ENCODE measurements around the gene PRKCB.

Gene PRKCB

GRCh38 chr16:23947838-23948237 lies 112.1 kb downstream of the PRKCB start:
- no peak for DNase-seq

GRCh38 chr16:23948949-23949411 lies 113.2 kb downstream of the PRKCB start:
- DNase-seq = peak; percentile 57

GRCh38 chr16:23949630-23950290 lies 114.0 kb downstream of the PRKCB start:
- peak; percentile 51 for DNase-seq

GRCh38 chr16:23950291-23950894 lies 114.6 kb downstream of the PRKCB start:
- no peak for DNase-seq

GRCh38 chr16:23950898-23951297 lies 115.1 kb downstream of the PRKCB start:
- peak; percentile 24 for DNase-seq

- DNase-seq = peak; percentile 33
These were observed 116.6 kb downstream of the PRKCB start for GRCh38 chr16:23952128-23952970.

- DNase-seq = no peak
These were observed 117.2 kb downstream of the PRKCB start for GRCh38 chr16:23952971-23953300.

GRCh38 chr16:23953476-23953875 lies 117.7 kb downstream of the PRKCB start:
- no peak for DNase-seq

GRCh38 chr16:23955088-23955487 lies 119.3 kb downstream of the PRKCB start:
- no peak for DNase-seq

DNA sequence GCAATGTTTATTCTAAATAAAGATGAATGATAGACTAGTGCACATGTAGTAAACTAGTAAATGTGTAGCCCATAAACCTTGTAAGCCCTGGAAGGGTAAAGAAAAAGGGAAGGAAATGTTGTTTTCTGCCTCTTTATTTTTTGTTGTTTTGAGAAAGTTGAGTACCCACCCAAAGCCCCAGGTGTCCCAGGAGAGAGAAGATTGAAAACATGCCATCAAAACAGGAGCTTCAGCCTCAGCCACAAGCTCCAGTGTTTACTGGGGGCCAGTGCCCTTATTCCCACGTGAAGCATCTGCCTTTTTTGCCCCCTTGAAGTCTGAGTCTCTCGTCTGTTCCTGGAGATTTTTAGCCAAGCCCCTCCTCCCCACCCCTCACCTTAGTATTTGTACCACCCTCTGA lies 121.5 kb downstream of the PRKCB start:
- no peak for DNase-seq

DNA sequence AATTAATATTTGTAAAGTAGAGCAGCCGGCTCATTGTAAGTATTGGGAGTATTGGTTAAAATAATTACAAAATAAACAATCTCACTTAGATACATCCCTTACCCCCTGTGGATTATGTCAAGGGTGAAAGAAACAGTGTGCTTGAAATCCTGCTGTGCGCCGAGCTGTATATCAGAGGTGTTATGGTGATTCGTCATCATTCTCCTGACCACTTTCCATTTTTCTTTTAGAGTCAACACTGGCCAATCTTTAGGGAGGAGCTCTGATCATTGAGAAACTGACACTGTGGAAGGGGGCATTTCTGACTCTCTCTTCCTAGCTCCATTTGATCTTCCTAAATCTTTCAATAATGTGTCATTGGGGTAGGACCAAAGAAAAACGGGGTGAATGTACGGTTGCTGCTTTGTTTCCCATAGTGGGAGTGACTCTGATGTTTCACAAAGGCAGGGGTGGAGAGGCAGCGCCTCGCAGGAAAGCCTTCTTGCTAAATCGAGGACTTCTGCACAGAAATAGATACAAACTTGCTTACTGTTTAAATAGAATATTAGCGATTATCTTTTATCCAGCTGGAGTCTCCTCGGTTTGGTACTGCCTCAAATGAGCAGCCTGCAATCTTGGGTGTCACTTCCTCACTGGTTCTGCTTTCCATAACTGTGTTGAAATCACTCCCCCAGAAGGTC lies 123.4 kb downstream of the PRKCB start:
- DNase-seq = no peak

GRCh38 chr16:23959752-23960072 lies 123.9 kb downstream of the PRKCB start:
- DNase-seq = no peak

DNA sequence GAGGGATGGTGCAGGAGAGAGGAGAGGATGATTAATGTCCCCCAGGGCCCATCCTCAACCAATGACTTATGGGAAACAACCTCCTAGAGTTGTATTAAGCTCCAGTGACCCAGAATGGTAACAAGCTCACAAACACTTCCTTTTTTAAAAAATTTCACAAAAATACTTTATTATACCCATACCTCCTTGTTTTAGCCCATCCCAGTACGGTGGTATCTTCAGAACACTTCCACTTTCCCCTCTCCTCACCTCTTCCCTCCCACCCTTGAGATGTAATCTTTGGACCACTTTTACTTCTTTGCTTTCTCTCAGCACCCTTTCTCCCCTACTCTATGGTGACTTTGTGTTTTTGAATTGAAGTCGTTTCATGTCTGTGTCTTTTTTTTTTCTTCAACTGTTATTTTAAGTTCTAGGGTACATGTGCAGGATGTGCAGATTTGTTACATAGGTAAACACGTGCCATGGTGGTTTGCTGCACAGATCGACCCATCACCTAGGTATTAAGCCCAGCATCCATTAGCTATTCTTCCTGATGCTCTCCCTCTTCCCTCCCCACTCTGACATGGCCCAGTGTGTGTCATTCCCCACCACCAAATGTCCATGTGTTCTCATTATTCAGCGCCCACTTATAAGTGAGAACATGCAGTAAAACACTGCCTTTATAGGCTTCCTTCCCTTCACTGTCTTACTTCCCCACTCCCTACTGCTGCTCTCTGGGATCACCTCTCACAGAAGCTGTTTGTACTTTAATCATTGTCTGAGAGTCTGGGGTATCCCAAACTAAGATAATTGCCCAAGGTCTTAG lies 124.5 kb downstream of the PRKCB start:
- no peak for DNase-seq

DNA sequence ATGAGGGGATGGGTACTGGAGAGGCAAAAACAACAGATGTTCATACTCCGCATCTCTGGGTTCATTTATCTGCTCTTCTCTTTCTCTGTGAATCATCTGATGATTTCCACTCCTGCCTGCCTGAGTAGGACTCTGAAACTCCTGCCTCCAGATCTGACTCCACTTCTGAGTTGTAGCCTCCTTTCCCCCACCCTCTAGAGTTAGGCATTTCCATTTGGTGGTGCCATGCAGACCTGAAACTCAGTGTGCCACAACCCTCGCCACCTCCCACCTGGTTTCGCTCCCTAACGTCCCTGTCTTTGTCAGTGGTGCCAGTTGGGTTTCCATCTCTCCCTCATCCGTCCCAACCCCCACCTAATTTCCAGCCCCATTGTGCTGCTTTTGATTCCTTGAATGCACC lies 126.2 kb downstream of the PRKCB start:
- peak; percentile 76 for DNase-seq

DNA sequence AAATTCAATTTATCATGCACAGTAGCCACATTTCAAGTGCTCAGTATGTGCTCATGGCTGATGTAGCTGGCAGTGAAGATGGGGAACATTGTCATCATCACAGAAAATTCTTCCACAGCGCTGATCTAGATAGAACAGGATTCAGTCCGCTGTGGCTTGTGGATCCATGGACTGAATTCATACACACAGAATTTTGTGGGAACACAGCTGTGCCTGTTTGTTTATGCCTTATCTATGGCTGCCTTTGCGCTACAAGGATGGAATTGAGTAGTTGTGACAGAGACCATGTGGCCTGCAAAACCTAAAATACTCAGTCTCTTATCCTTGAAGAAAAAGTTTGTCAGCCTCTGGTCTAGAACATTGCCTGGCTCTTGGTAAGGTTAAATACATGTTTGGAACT lies 128.4 kb downstream of the PRKCB start:
- DNase-seq = no peak

DNA sequence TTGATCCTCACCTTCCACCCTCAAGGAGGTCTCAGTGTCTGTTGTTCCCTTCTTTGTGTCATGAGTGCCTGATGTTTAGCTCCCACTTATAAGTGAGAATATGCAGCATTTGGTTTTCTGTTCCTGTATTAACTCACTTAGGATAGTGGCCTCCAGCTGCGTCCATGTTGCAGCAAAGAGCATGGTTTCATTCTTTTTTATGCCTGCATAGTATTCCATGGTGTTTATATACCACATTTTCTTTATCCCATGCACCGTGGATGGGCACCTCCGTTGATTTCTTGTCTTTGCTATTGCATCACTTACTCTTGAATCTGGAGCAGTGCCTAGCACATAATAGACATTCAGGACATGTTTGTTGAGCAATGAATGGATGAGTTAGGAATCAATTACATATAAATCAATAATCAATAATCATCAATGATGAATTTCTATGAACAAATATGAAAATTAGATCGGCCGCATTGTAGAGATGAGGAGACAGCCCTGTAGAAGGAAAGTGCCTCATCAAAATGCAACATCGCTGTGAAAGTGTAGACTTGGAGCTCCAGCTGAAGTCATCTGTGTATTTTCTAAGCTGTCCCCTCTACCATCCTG lies 129.5 kb downstream of the PRKCB start:
- no peak for DNase-seq

GRCh38 chr16:23966597-23967394 lies 131.0 kb downstream of the PRKCB start:
- no peak for DNase-seq

- no peak for DNase-seq
These were observed 132.0 kb downstream of the PRKCB start for GRCh38 chr16:23967775-23968174.

GRCh38 chr16:23968176-23968575 lies 132.4 kb downstream of the PRKCB start:
- no peak for DNase-seq

DNA sequence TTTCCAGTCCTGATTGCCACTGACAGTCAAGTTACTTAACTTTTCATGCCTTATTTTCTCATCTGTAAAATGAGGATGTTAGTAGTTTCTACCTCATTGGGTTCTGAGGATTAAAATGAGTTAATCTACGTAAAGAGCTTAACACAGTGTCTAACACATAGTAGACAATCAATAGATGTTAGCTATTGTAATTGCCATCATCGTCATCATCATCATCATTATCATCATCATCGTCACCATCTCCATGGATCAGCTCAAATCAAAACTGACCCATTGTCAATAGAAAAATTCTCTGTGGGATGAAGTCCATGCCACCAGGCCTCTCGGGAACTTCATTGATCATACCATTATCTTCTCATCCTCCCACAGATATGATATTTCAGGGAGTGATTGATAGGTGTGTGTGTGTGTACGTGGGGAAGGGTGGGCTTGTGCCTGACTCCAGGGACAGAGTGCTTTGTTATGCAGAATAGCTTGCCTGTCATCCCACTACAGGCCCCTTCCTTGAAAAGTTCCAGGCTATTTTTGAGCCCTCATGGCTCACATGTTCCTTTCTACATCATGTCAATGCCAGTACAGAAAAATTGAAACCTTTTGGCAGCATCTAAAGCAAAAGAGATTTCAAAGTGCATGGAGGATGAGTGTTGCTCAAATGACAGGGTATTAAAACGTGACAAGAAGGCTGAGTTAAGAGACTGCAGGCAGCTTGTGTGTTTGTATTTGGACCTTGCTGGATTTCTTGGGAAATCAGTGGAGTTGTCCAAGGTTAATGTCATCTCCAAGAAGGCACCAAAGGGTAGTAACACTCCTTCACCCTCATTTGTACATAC lies 133.9 kb downstream of the PRKCB start:
- no peak for DNase-seq

DNA sequence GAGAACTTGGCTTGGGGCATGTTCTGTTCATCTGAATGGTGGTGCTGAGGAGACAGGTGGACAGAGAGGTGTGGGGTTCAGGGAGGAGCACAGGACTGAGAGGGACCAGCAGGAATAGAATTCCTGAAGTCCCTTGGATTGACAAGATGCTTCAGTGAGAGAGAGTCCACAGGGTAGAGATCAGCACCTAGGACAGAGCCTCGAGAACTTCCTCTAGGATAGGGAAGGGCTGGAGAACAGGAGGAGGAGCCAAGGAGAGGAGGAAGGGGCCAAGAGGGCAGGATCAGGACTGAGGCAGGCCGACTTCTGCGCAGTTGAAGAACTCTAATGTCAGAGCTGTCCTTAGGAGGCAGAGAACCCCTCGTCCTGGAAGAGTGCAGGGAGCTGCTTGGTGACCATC lies 138.4 kb downstream of the PRKCB start:
- no peak for DNase-seq
